ENCODE measurements around the gene ZBTB7B.

The ZBTB7B gene

DNA sequence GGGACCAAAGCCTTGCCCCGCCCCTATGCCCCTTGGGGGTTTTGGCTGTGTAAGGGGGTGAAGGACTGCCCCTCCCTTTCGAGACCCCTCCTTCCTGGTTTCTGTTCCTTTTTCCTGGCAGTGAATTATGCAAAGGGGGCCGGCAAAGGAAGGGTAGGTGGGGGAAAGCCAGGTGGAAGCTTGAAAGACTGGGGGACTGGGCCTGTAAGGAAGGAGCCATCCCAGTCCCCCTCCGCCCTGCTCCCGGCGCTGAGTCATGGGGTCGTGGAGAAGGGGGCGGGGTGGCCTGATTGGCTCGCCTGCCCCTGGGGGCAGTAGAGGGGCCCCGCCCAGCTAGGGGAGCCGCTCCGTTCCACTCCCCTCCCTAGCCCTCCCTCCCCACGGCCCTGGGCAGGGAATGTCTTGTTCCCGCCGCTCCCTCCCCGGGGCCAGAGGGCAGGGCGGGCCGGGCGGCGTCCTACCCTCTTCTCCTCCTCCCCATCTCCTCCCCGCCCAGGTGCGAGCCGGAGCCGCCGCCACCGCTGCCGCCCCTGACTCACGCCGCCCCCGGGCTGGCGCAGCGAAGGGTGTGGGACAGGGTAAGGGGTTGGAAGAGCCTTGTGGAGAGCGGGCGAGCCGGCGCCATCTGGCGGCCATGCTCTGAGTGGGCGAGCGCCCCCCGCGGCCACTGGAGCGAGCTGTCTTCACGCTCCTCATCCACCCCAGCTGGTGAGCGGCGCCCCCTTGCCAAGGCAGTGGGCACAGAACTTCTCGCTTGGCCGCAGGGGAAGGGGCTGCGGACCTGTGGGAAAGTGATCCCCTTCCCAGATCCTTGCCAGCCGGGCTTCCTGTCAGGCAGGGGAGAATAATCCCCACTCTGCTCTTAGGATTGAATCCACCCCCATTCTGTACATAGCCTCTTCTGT, 14.7 kb downstream of the ZBTB7B start (continued):
- TF ChIP-seq ZNF843 (tag by site-specific recombination; IDR thresholded peaks at IDR 0.05) (peak; percentile 68; the same call in 1 of the 2 replicates), MZF1 (tag by site-specific recombination; IDR thresholded peaks at IDR 0.05; ENCODE audit: borderline replicate concordance) (peak; percentile 75), BCL11B (tag by site-specific recombination; IDR thresholded peaks at IDR 0.05; ENCODE audit: low read depth) (peak; percentile 94)

DNA sequence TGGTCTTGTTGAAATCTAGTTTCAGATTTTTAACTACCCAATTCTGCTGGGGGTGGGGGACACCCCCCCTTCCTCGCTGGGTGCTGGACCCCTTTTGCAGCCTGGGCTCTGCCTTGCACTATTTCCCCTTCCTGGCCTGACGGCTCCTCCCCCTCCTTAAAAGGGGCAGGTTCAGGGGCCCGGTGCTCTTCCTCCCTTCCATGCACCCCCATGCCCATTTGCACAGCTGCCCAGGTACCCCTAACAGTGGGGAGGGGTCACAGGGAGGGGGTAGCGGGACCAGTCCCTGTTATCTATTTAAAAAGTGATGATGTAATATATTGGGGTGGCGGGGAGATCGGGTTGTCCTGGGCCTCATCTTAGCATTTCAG, 15.3 kb downstream of the ZBTB7B start:
- Histone ChIP-seq H3K4me3 (ENCODE audit: low read depth, low read length) (peak overlapping the region; percentile 31; the same call in 1 of the 2 replicates), H3K27ac (ENCODE audit: extremely low read depth, low read depth, low read length) (peak overlapping the region; percentile 48; the same call in 1 of the 2 replicates), H3K4me1 (ENCODE audit: control insufficient read depth, insufficient read depth, low read length) (peaks cover 3% of the 10 kb centered on the region; the same call in 1 of the 2 replicates), H3K9me3 (ENCODE audit: control insufficient read depth, insufficient read depth, low read depth, low read length) (no peaks in the 10 kb centered on the region), H3K36me3 (ENCODE audit: control insufficient read depth in 2 of 2, insufficient read depth in 1 of 2, low read length in 2 of 2) (peaks cover 0 to 34% of the 10 kb centered on the region in 2 experiments; a peak in 1 of 3 replicates)
- TF ChIP-seq, protein P1, sequence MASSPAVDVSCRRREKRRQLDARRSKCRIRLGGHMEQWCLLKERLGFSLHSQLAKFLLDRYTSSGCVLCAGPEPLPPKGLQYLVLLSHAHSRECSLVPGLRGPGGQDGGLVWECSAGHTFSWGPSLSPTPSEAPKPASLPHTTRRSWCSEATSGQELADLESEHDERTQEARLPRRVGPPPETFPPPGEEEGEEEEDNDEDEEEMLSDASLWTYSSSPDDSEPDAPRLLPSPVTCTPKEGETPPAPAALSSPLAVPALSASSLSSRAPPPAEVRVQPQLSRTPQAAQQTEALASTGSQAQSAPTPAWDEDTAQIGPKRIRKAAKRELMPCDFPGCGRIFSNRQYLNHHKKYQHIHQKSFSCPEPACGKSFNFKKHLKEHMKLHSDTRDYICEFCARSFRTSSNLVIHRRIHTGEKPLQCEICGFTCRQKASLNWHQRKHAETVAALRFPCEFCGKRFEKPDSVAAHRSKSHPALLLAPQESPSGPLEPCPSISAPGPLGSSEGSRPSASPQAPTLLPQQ (tag by site-specific recombination; IDR thresholded peaks at IDR 0.05), result peak; percentile 19; the same call in 1 of the 2 replicates
- TF ChIP-seq ZNF223 (tag by site-specific recombination; IDR thresholded peaks at IDR 0.05), result no peak
- CTCF ChIA-PET, result interaction anchor here (0.6 to 3.3 kb wide), 31 partner anchors 11 to 331 kb away, joined by 3 to 38 read pairs (median 5); partner anchors contain the start of genes DCST1, DCST2, EFNA3 and FLAD1
- POLR2A ChIA-PET, result interaction anchor here (1.0 to 2.2 kb wide), 10 partner anchors 11 to 62 kb away, joined by 3 to 12 read pairs (median 7); partner anchors contain the start of genes ADAM15, FLAD1, LENEP and PBXIP1

- no peaks in the 10 kb centered on the region for H3K9me3 ChIP-seq (ENCODE audit: control insufficient read depth, insufficient read depth, low read depth, low read length)
- H3K4me3 ChIP-seq (ENCODE audit: low read depth, low read length), result no peak overlapping the region
- 0 out of 2 replicates have a peak, but pooled peaks cover 3% of the 10 kb centered on the region for H3K4me1 ChIP-seq (ENCODE audit: control insufficient read depth, insufficient read depth, low read length)
- POLR2A ChIA-PET, result interaction anchor here (0.7 to 2.2 kb wide), 2 partner anchors 32 to 46 kb away, joined by 3 to 8 read pairs; partner anchors contain the start of gene ADAM15
- H3K36me3 ChIP-seq (ENCODE audit: control insufficient read depth in 2 of 2, insufficient read depth in 1 of 2, low read length in 2 of 2), result peaks cover 0 to 30% of the 10 kb centered on the region in 2 experiments; a peak in 1 of 3 replicates
- no peak for TF ChIP-seq ZFP3 (tag by site-specific recombination; IDR thresholded peaks at IDR 0.05; ENCODE audit: low read depth)
- TF ChIP-seq GLIS1 (tag by site-specific recombination; IDR thresholded peaks at IDR 0.05), result no peak
- TF ChIP-seq ZNF837 (tag by site-specific recombination; IDR thresholded peaks at IDR 0.05), result no peak
- no peak for TF ChIP-seq ZNF292 (tag by site-specific recombination; IDR thresholded peaks at IDR 0.05; ENCODE audit: borderline replicate concordance, low read depth)
- no peak for TF ChIP-seq ZNF394 (tag by site-specific recombination; IDR thresholded peaks at IDR 0.05; ENCODE audit: borderline replicate concordance)
- no peak for TF ChIP-seq REPIN1 (tag by site-specific recombination; IDR thresholded peaks at IDR 0.05; ENCODE audit: low read depth)
- TF ChIP-seq ZFP69B (tag by site-specific recombination; IDR thresholded peaks at IDR 0.05), result no peak
- TF ChIP-seq ZNF501 (tag by site-specific recombination; IDR thresholded peaks at IDR 0.05), result no peak
- TF ChIP-seq ZNF791 (tag by site-specific recombination; IDR thresholded peaks at IDR 0.05), result no peak
- TF ChIP-seq ZNF2 (tag by site-specific recombination; IDR thresholded peaks at IDR 0.05), result no peak
- no peak for TF ChIP-seq ZNF132 (tag by site-specific recombination; IDR thresholded peaks at IDR 0.05; ENCODE audit: borderline replicate concordance)
- no peak for TF ChIP-seq ZNF664 (tag by site-specific recombination; IDR thresholded peaks at IDR 0.05)
- TF ChIP-seq HOXC10 (CRISPR knock-in tag; IDR thresholded peaks at IDR 0.05), result no peak
- no peak for TF ChIP-seq ZNF416 (tag by site-specific recombination; IDR thresholded peaks at IDR 0.05)
- TF ChIP-seq ZNF335 (tag by site-specific recombination; conservative IDR thresholded peaks at IDR 0.05), result no peak
- CTCF ChIA-PET, result interaction anchor here (0.7 to 3.3 kb wide), 17 partner anchors 12 to 816 kb away, joined by 3 to 38 read pairs (median 5); partner anchors contain the start of genes DCST1, DCST2, FLAD1 and LENEP
- no peak overlapping the region for H3K27ac ChIP-seq (ENCODE audit: extremely low read depth, low read depth, low read length)
Observed at GRCh38 chr1:155018617-155019348, 16.2 kb downstream of the ZBTB7B start.

Data from HEK293 (cell line).